Activated T-helper 2 cell treated with anti-CD3 and anti-CD28 coated beads, Interferon-gamma antibody, Interleukin-2, Interleukin-4, amounts not matched to agents 10 μg/mL and 5 μg/mL and 100 μg/mL, durations not matched to agents 14 hours and 24 hours and 36 hours (primary cell): ENCODE data around the gene MTFR2. TPM values are rescaled to one million over a fixed set of nuclear protein-coding genes. Genes with fewer than 3 reads are reported as not detected.
"Not testable (repeated sequence)": the region's sequence is repeated elsewhere in the genome, so short reads cannot be mapped to it uniquely, and the experiment has no call there.

Source experiments
- DNase-seq: peaks from one replicate; pipeline ENCODE4 v3.0.0; 2021; ENCODE audit warnings: low spot score
- H3K27ac Mint-ChIP-seq: one replicate; pipeline ENCODE4 v1.8.0; 2021; ENCODE audit warnings: mixed read lengths
- H3K27me3 Mint-ChIP-seq: one replicate; pipeline ENCODE4 v1.8.0; 2021; ENCODE audit warnings: low read depth, mixed read lengths
- H3K36me3 Mint-ChIP-seq: one replicate; pipeline ENCODE4 v1.8.0; 2021; ENCODE audit warnings: low read depth, mixed read lengths
- H3K4me1 Mint-ChIP-seq: one replicate; pipeline ENCODE4 v1.8.0; 2021; ENCODE audit warnings: low read depth, mixed read lengths
- H3K4me3 Mint-ChIP-seq: one replicate; pipeline ENCODE4 v1.8.0; 2021; ENCODE audit warnings: low read depth, mild to moderate bottlenecking, moderate library complexity, mixed read lengths
- H3K9me3 Mint-ChIP-seq: one replicate; pipeline ENCODE4 v1.8.0; 2021; ENCODE audit warnings: mixed read lengths
- intact Hi-C: fragments of 100-400 bp; cut with micrococcal nuclease; formaldehyde crosslinking; loops from one replicate; pipeline ENCODE4 v1.15.1; 2023
- total RNA-seq: library from RNA; stranded (reverse); gene quantifications from 2 replicates; pipeline ENCODE4 v1.2.3, GENCODE V29; 2022

MTFR2 gene
- total RNA-seq, 1 donor from 2014 or later = 18.4 TPM

GRCh38 chr6:136228814-136229213 is 21.3 kb downstream of the MTFR2 start:
- Mint-ChIP-seq H3K9me3 (peaks cover 20% of the 10 kb centered on the region), H3K27me3 (no peaks in the 10 kb centered on the region), H3K4me1 (peaks cover 26% of the 10 kb centered on the region), H3K36me3 (peaks cover 43% of the 10 kb centered on the region), H3K27ac (no peak overlapping the region), H3K4me3 (no peak overlapping the region)
- intact Hi-C loops = loop anchor here (5.0 to 10.0 kb wide), 2 partner anchors 314 to 732 kb away; partner anchors contain the start of gene AHI1
- DNase-seq = no peak

GRCh38 chr6:136226674-136227377 is 23.3 kb downstream of the MTFR2 start:
- Mint-ChIP-seq H3K4me3 (no peak overlapping the region), H3K27me3 (no peaks in the 10 kb centered on the region), H3K36me3 (peaks cover 45% of the 10 kb centered on the region), H3K27ac (peak overlapping the region; percentile 73), H3K4me1 (peaks cover 30% of the 10 kb centered on the region), H3K9me3 (peaks cover 29% of the 10 kb centered on the region)
- intact Hi-C loops = loop anchor here (1.0 to 10.0 kb wide), 4 partner anchors 312 to 730 kb away; partner anchors contain the start of gene AHI1
- no peak for DNase-seq

GRCh38 chr6:136226027-136226673 is 24.0 kb downstream of the MTFR2 start:
- Mint-ChIP-seq H3K4me1 (peaks cover 30% of the 10 kb centered on the region), H3K36me3 (peaks cover 46% of the 10 kb centered on the region), H3K27me3 (no peaks in the 10 kb centered on the region), H3K27ac (no peak overlapping the region), H3K4me3 (no peak overlapping the region), H3K9me3 (peaks cover 34% of the 10 kb centered on the region)
- peak; percentile 38 for DNase-seq
- intact Hi-C loops = loop anchor here (1.0 to 10.0 kb wide), 4 partner anchors 311 to 729 kb away; partner anchors contain the start of gene AHI1

- Mint-ChIP-seq H3K27me3 (no peaks in the 10 kb centered on the region), H3K36me3 (peaks cover 44% of the 10 kb centered on the region), H3K9me3 (peaks cover 40% of the 10 kb centered on the region), H3K4me1 (peaks cover 25% of the 10 kb centered on the region), H3K27ac (peak overlapping the region; percentile 8), H3K4me3 (no peak overlapping the region)
- DNase-seq = no peak
- intact Hi-C loops = loop anchor here (5.0 to 10.0 kb wide), 2 partner anchors 311 to 728 kb away; partner anchors contain the start of gene AHI1
These were observed 24.6 kb downstream of the MTFR2 start for GRCh38 chr6:136225496-136225895.

GRCh38 chr6:136224974-136225373 is 25.1 kb downstream of the MTFR2 start:
- H3K27ac Mint-ChIP-seq, H3K4me3 Mint-ChIP-seq, H3K27me3 Mint-ChIP-seq, DNase-seq: not testable (repeated sequence)
- Mint-ChIP-seq H3K4me1 (peaks cover 23% of the 10 kb centered on the region), H3K36me3 (peaks cover 39% of the 10 kb centered on the region), H3K9me3 (peaks cover 45% of the 10 kb centered on the region)
- intact Hi-C loops = loop anchor here (5.0 to 10.0 kb wide), 2 partner anchors 310 to 728 kb away; partner anchors contain the start of gene AHI1

- Mint-ChIP-seq H3K4me3 (no peak overlapping the region), H3K4me1 (peaks cover 2% of the 10 kb centered on the region), H3K27me3 (no peaks in the 10 kb centered on the region), H3K9me3 (peaks cover 23% of the 10 kb centered on the region), H3K36me3 (peaks cover 8% of the 10 kb centered on the region), H3K27ac (no peak overlapping the region)
- intact Hi-C loops = no loop called here
- DNase-seq = no peak
These were observed 33.4 kb downstream of the MTFR2 start for GRCh38 chr6:136216503-136217401.

- no peaks in the 10 kb centered on the region for H3K36me3 Mint-ChIP-seq
- intact Hi-C loops = no loop called here
- H3K4me1 Mint-ChIP-seq = peaks cover 2% of the 10 kb centered on the region
- no peaks in the 10 kb centered on the region for H3K27me3 Mint-ChIP-seq
- H3K4me3 Mint-ChIP-seq = no peak overlapping the region
- H3K9me3 Mint-ChIP-seq = peaks cover under 1% of the 10 kb centered on the region
- H3K27ac Mint-ChIP-seq = no peak overlapping the region
- DNase-seq = no peak
These were observed 36.3 kb downstream of the MTFR2 start for GRCh38 chr6:136213853-136214252.

- Mint-ChIP-seq H3K27me3 (no peaks in the 10 kb centered on the region), H3K36me3 (no peaks in the 10 kb centered on the region), H3K4me1 (peaks cover 2% of the 10 kb centered on the region), H3K27ac (no peak overlapping the region), H3K4me3 (no peak overlapping the region), H3K9me3 (no peaks in the 10 kb centered on the region)
- no peak for DNase-seq
- intact Hi-C loops = no loop called here
These were observed 37.0 kb downstream of the MTFR2 start for GRCh38 chr6:136213012-136213539.

- no peak overlapping the region for H3K4me3 Mint-ChIP-seq
- no peak overlapping the region for H3K27ac Mint-ChIP-seq
- intact Hi-C loops = no loop called here
- DNase-seq = no peak
- H3K4me1 Mint-ChIP-seq = peaks cover 2% of the 10 kb centered on the region
- no peaks in the 10 kb centered on the region for H3K36me3 Mint-ChIP-seq
- H3K9me3 Mint-ChIP-seq = no peaks in the 10 kb centered on the region
- no peaks in the 10 kb centered on the region for H3K27me3 Mint-ChIP-seq
These were observed 37.5 kb downstream of the MTFR2 start for GRCh38 chr6:136212608-136213007.

- no peak for DNase-seq
- intact Hi-C loops = no loop called here
- Mint-ChIP-seq H3K9me3 (no peaks in the 10 kb centered on the region), H3K27me3 (no peaks in the 10 kb centered on the region), H3K27ac (no peak overlapping the region), H3K36me3 (no peaks in the 10 kb centered on the region), H3K4me1 (no peaks in the 10 kb centered on the region), H3K4me3 (no peak overlapping the region)
These were observed 39.5 kb downstream of the MTFR2 start for GRCh38 chr6:136210398-136211165.

- intact Hi-C loops = no loop called here
- Mint-ChIP-seq H3K4me3 (no peak overlapping the region), H3K27me3 (no peaks in the 10 kb centered on the region), H3K4me1 (no peaks in the 10 kb centered on the region), H3K27ac (no peak overlapping the region), H3K9me3 (no peaks in the 10 kb centered on the region), H3K36me3 (no peaks in the 10 kb centered on the region)
- no peak for DNase-seq
These were observed 40.6 kb downstream of the MTFR2 start for GRCh38 chr6:136209496-136209895.

GRCh38 chr6:136208783-136209182 is 41.3 kb downstream of the MTFR2 start:
- Mint-ChIP-seq H3K36me3 (no peaks in the 10 kb centered on the region), H3K4me3 (no peak overlapping the region), H3K27me3 (no peaks in the 10 kb centered on the region), H3K4me1 (no peaks in the 10 kb centered on the region), H3K27ac (no peak overlapping the region), H3K9me3 (no peaks in the 10 kb centered on the region)
- intact Hi-C loops = no loop called here
- DNase-seq = no peak
